Right lobe of liver (tissue), 6 donors: Measurements from ENCODE around the gene NFE2L3. TPM values are rescaled to one million over a fixed set of nuclear protein-coding genes. Genes with fewer than 3 reads are reported as not detected.
A peak's percentile ranks its signal among the peaks of the same experiment; 100 is the strongest.
"Not testable (repeated sequence)": the region's sequence is repeated elsewhere in the genome, so short reads cannot be mapped to it uniquely, and the experiment has no call there.

Experiments
- ATAC-seq, 4 donors: fragments of 200-7000 bp; cut with Tn5 transposase; one replicate each; pipeline ENCODE4 v1.9.1; 2020; ENCODE audit warnings: mild to moderate bottlenecking in 4 of 4, moderate library complexity in 4 of 4
- DNase-seq, 3 donors: peaks; one replicate each; pipeline ENCODE4 v3.0.0-alpha.2; 2020
- H3K27ac ChIP-seq, 3 donors: fragments of 200-600 bp; one replicate each; pipeline ENCODE4 v1.8.0; 2022
- H3K27me3 ChIP-seq, 2 donors: fragments of 200-600 bp; one replicate each; pipeline ENCODE4 v1.8.0; 2022
- H3K36me3 ChIP-seq, 4 donors: fragments of 200-600 bp; sonication (generic) in 1 of 4; one replicate each; pipeline versions ENCODE4 v1.5.1 to v1.8.0; 2017 to 2022; ENCODE audit warnings: control low read depth in 1 of 4
- H3K4me1 ChIP-seq, 4 donors: fragments of 200-600 bp; sonication (generic) in 1 of 4; one replicate each; pipeline versions ENCODE4 v1.5.1 to v1.8.0; 2017 to 2022; ENCODE audit warnings: control low read depth in 1 of 4
- H3K4me3 ChIP-seq, 3 donors: fragments of 200-600 bp; one replicate each; pipeline ENCODE4 v1.8.0; 2022
- H3K9me3 ChIP-seq, 4 donors: fragments of 200-600 bp; sonication (generic) in 1 of 4; one replicate each; pipeline versions ENCODE4 v1.5.1 to v1.8.0; 2017 to 2022; ENCODE audit warnings: control low read depth in 1 of 4
- CTCF ChIP-seq, 4 donors: fragments of 200-600 bp in 3 of 4; fragments of 450-650 bp in 1 of 4; IDR thresholded peaks; one replicate each; pipeline versions ENCODE4 v1.5.1 to v1.8.0; 2016 to 2022; ENCODE audit warnings: antibody characterized with exemption in 4 of 4, mild to moderate bottlenecking in 2 of 4
- POLR2A ChIP-seq: fragments of 450-650 bp; IDR thresholded peaks from one replicate; pipeline ENCODE4 v1.6.1; 2017; ENCODE audit warnings: antibody characterized with exemption, mild to moderate bottlenecking
- WGBS: methylation state at CpG from one replicate; pipeline ENCODE4 v1.1.6; 2018; ENCODE audit warnings: low coverage, low lambda C conversion rate; ENCODE audit not compliant: insufficient coverage; ENCODE audit errors: missing lambda C conversion rate; 5-methylcytosine and 5-hydroxymethylcytosine counted together
- intact Hi-C, 2 donors: fragments of 100-400 bp; cut with DNase I; formaldehyde crosslinking; loops; one replicate each; pipeline versions ENCODE4 v1.11.2 to v1.14.1; 2022
- total RNA-seq, 6 experiments: library from RNA; depleted of rRNA in 2 of 6; stranded (reverse); fragments of >200 nt in 2 of 6; fragmentation: NEBNext Ultra II Directional in 3 of 6; extraction: Animal tissue kit (Norgen Biotek cat#: 25700) in 3 of 6; gene quantifications; one replicate each; pipeline versions ENCODE4 v1.1.0 to v1.2.4, GENCODE V29; 2016 to 2023
- donor health status: DM: no; HTN: yes; CAD: no.
- donor health status: DM: no; HTN: no; CAD: no.
- donor health status: DM: no; HTN: no; CAD: no.
- donor health status: DM: no; HTN: yes; CAD: no.
- donor health status: DM: no; HTN: yes; CAD: no.

Gene NFE2L3
- total RNA-seq, 6 experiments from 2014 or later, result 0.13 to 2.0 (median 0.54) TPM

- H3K4me3 ChIP-seq, result no peak overlapping the region
- 100% methylated on average over 1 of the region's 1 CpG for WGBS
- no peaks in the 10 kb centered on the region for H3K36me3 ChIP-seq
- TF ChIP-seq POLR2A (no peak), CTCF (IDR thresholded peaks at IDR 0.05) (no peak)
- H3K27me3 ChIP-seq, result no peaks in the 10 kb centered on the region
- intact Hi-C loops, result no loop called here
- DNase-seq, result no peak
- no peaks in the 10 kb centered on the region for H3K9me3 ChIP-seq
- no peak overlapping the region for H3K27ac ChIP-seq
- no peak for ATAC-seq
- H3K4me1 ChIP-seq, result peaks cover 0 to 6% (median 0%) of the 10 kb centered on the region in 4 donors
Measured at GRCh38 chr7:26149391-26149977, 2.5 kb upstream of the NFE2L3 start.

DNA sequence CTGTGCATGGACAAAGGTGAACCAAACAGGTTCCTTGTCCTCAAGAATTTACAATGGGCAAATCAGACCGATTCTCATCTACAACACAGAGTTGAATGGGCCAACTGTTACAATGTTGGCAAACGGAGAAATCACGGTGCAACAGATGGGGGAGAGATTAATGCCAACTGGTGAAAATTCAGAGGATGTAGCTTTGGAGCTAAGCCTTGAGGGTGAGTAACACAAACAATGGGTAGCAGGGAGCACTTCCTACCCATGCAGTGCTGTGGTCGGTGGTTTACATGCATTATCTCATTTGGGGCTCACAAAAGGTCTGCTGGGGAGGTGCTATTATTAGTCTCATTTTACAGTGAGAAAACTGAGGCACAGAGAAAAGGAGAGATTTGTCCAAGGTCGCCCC, 902 bp upstream of the NFE2L3 start:
- Histone ChIP-seq H3K4me1 (peaks cover 0 to 6% (median 0%) of the 10 kb centered on the region in 4 donors), H3K27ac (no peak overlapping the region), H3K27me3 (no peaks in the 10 kb centered on the region), H3K36me3 (no peaks in the 10 kb centered on the region), H3K9me3 (no peaks in the 10 kb centered on the region), H3K4me3 (no peak overlapping the region)
- TF ChIP-seq POLR2A (no peak), CTCF (IDR thresholded peaks at IDR 0.05) (no peak)
- DNase-seq (no peak), ATAC-seq (no peak)
- 58% methylated on average over 5 of the region's 5 CpGs for WGBS
- intact Hi-C loops, result no loop called here

DNA sequence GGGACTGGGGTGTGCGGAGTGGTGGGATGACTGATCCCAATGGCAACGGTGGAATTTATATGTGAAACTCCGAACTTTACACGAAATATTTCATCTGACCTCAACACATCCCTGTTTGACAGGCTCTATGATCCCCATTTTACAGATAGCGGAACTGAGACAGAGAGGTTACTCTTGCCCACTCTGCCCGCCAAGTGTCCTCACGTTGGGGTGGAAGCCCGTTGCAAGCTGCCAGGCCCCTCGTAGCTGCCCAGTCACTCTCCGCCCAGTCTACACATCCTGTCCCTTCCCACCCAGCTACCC, 397 bp upstream of the NFE2L3 start:
- H3K9me3 ChIP-seq, result no peaks in the 10 kb centered on the region
- peaks cover 0 to 6% (median 0%) of the 10 kb centered on the region in 4 donors for H3K4me1 ChIP-seq
- no peak overlapping the region for H3K27ac ChIP-seq
- 51% methylated on average over 5 of the region's 10 CpGs for WGBS
- peak overlapping the region; percentile 33 to 57 (median 38) for H3K4me3 ChIP-seq
- no peak for ATAC-seq
- no peaks in the 10 kb centered on the region for H3K27me3 ChIP-seq
- no peak for DNase-seq
- intact Hi-C loops, result no loop called here
- TF ChIP-seq POLR2A (no peak), CTCF (IDR thresholded peaks at IDR 0.05) (no peak)
- no peaks in the 10 kb centered on the region for H3K36me3 ChIP-seq

DNA sequence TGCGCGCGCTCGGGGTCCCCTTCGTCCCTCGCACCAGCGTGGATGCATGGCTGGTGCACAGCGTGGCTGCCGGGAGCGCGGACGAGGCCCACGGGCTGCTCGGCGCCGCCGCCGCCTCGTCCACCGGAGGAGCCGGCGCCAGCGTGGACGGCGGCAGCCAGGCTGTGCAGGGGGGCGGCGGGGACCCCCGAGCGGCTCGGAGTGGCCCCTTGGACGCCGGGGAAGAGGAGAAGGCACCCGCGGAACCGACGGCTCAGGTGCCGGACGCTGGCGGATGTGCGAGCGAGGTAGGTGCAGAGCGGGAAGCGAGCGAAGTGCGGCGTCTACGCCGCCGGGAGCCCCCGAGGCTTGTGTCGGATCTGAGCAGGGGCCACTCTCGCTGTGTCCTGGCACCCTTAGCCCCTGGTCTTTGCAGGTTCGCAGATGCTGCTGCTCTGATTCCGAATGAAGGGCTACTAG, 813 bp downstream of the NFE2L3 start:
- H3K36me3 ChIP-seq, H3K27ac ChIP-seq, H3K9me3 ChIP-seq, H3K27me3 ChIP-seq, DNase-seq, H3K4me1 ChIP-seq, intact Hi-C loops: not testable (repeated sequence)
- peak in 2 of 4 donors; percentile 3 to 14 for ATAC-seq
- peak overlapping the region; percentile 33 to 57 (median 38) for H3K4me3 ChIP-seq
- WGBS, result 8% methylated on average over 24 of the region's 54 CpGs

GRCh38 chr7:26153241-26153822, 1.3 kb downstream of the NFE2L3 start:
- Histone ChIP-seq H3K36me3 (no peaks in the 10 kb centered on the region), H3K4me3 (peak overlapping the region; percentile 33 to 57 (median 38)), H3K4me1 (peaks cover 0 to 6% (median 0%) of the 10 kb centered on the region in 4 donors), H3K9me3 (no peaks in the 10 kb centered on the region), H3K27ac (no peak overlapping the region), H3K27me3 (no peaks in the 10 kb centered on the region)
- no peak for ATAC-seq
- 17% methylated on average over 4 of the region's 18 CpGs for WGBS
- no peak for DNase-seq
- intact Hi-C loops, result no loop called here
- TF ChIP-seq CTCF (IDR thresholded peaks at IDR 0.05) (no peak), POLR2A (no peak)
